A549 (cell line): ENCODE data around the gene ITGAV. TPM values are rescaled to one million over a fixed set of nuclear protein-coding genes. Genes with fewer than 3 reads are reported as not detected.

Experiments used
- ATAC-seq, 2 experiments: fragments of 200-7000 bp in 1 of 2; fragments of >200 bp in 1 of 2; cut with Nextera tagmentation in 1 of 2; cut with Tn5 transposase in 1 of 2; 3 replicates each; pipeline versions ENCODE4 v1.8.0 to v1.9.1; 2018 to 2020; ENCODE audit warnings: mild to moderate bottlenecking in 1 of 2, moderate library complexity in 1 of 2
- CTCF ChIA-PET: fragments of 300-600 bp; sonication (Branson Sonifier 250); formaldehyde crosslinking; extraction: SDS; loops from one replicate; lab custom pipeline; 2021; ENCODE audit warnings: antibody characterized with exemption, inconsistent platforms; lab: Yijun Ruan, JAX
- POLR2A ChIA-PET: fragments of 350-600 bp; formaldehyde crosslinking; extraction: SDS; loops from one replicate; lab custom pipeline; 2021; ENCODE audit warnings: antibody characterized with exemption, inconsistent platforms; lab: Yijun Ruan, JAX
- DNase-seq, 2 experiments: peaks; one replicate each; pipeline versions ENCODE4 v3.0.0 to v3.0.0-alpha.2; 2011 to 2016; ENCODE audit warnings: low read depth in 1 of 2, low spot score in 1 of 2
- FAIRE-seq: peaks from 2 replicates; lab custom pipeline; 2011; peaks lifted over from hg19 to GRCh38; lab: Jason Lieb, UNC
- H3K27ac ChIP-seq, 2 experiments: fragments of >200 bp; sonication (Bioruptor Twin); formaldehyde crosslinking; 3 replicates each; pipeline ENCODE4 v1.5.1; 2016 to 2017
- H3K4me1 ChIP-seq: fragments of >200 bp; sonication (Bioruptor Twin); formaldehyde crosslinking; 3 replicates; pipeline ENCODE4 v1.6.1; 2016
- H3K4me2 ChIP-seq: fragments of >200 bp; sonication (Bioruptor Twin); formaldehyde crosslinking; 3 replicates; pipeline ENCODE4 v1.6.1; 2016
- H3K4me3 ChIP-seq: fragments of >200 bp; sonication (Bioruptor Twin); formaldehyde crosslinking; 3 replicates; pipeline ENCODE4 v1.5.1; 2016
- H3K9me3 ChIP-seq: fragments of >200 bp; sonication (Bioruptor Twin); formaldehyde crosslinking; 3 replicates; pipeline ENCODE4 v1.6.1; 2016
- ATOH8 ChIP-seq: fragments of 250-450 bp; sonication (Bioruptor Pico); IDR thresholded peaks from 2 replicates; pipeline ENCODE4 v1.5.0; 2020; ENCODE audit warnings: low read depth, mild to moderate bottlenecking, moderate library complexity
- CBX2 ChIP-seq: fragments of 200-600 bp; sonication (generic); IDR thresholded peaks from 2 replicates; pipeline ENCODE4 v1.6.1; 2016; ENCODE audit warnings: low read depth, mild to moderate bottlenecking, borderline replicate concordance
- CHD2 ChIP-seq: fragments of 150-350 bp; IDR thresholded peaks from 2 replicates; pipeline ENCODE4 v1.6.1; 2014; ENCODE audit warnings: low read length; ENCODE audit not compliant: partially characterized antibody
- ELK1 ChIP-seq: fragments of 150-350 bp; IDR thresholded peaks from 2 replicates; pipeline ENCODE4 v1.6.1; 2014; ENCODE audit warnings: low read depth, mild to moderate bottlenecking, low read length
- ESRRA ChIP-seq: fragments of 150-350 bp; IDR thresholded peaks from 2 replicates; pipeline ENCODE4 v1.6.1; 2014; ENCODE audit warnings: mild to moderate bottlenecking, low read length, borderline replicate concordance
- GATA3 ChIP-seq: IDR thresholded peaks from 2 replicates; pipeline ENCODE4 v1.6.1; 2012; ENCODE audit warnings: borderline replicate concordance
- HDAC2 ChIP-seq: fragments of 200-600 bp; sonication (generic); IDR thresholded peaks from 2 replicates; pipeline ENCODE4 v1.6.1; 2016
- HOXA7 ChIP-seq: fragments of 250-450 bp; sonication (Bioruptor Pico); IDR thresholded peaks from 2 replicates; pipeline ENCODE4 v1.5.0; 2020; ENCODE audit warnings: mild to moderate bottlenecking, moderate library complexity
- HOXB5 ChIP-seq: fragments of 250-450 bp; sonication (Bioruptor Pico); IDR thresholded peaks from 2 replicates; pipeline ENCODE4 v1.5.0; 2020; ENCODE audit warnings: mild to moderate bottlenecking, moderate library complexity
- MYC ChIP-seq: IDR thresholded peaks from 2 replicates; pipeline ENCODE4 v1.6.1; 2012; ENCODE audit warnings: mild to moderate bottlenecking, inconsistent platforms, low read length, improper control_type of control experiment, borderline replicate concordance
- PHF8 ChIP-seq: fragments of 200-600 bp; sonication (generic); IDR thresholded peaks from 2 replicates; pipeline ENCODE4 v1.6.1; 2016; ENCODE audit warnings: low read depth, mild to moderate bottlenecking, antibody characterized with exemption, moderate library complexity, borderline replicate concordance
- POLR2AphosphoS2 ChIP-seq: conservative IDR thresholded peaks from 2 replicates; pipeline ENCODE4 v1.6.1; 2012; ENCODE audit warnings: low read length, improper control_type of control experiment, inconsistent platforms
- REST ChIP-seq: fragments of 200-600 bp; sonication (generic); IDR thresholded peaks from 2 replicates; pipeline ENCODE4 v1.6.1; 2016; ENCODE audit warnings: antibody characterized with exemption, mild to moderate bottlenecking, moderate library complexity
- RFX5 ChIP-seq: fragments of 450-650 bp; IDR thresholded peaks from 2 replicates; pipeline ENCODE4 v1.7.1; 2014; ENCODE audit warnings: antibody characterized with exemption, mild to moderate bottlenecking, moderate library complexity
- RNF2 ChIP-seq: fragments of 200-600 bp; sonication (generic); IDR thresholded peaks from 2 replicates; pipeline ENCODE4 v1.6.1; 2016; ENCODE audit warnings: low read depth, mild to moderate bottlenecking, antibody characterized with exemption, moderate library complexity, borderline replicate concordance
- SMC3 ChIP-seq: fragments of >200 bp; sonication (Bioruptor Twin); formaldehyde crosslinking; IDR thresholded peaks from 3 replicates; pipeline ENCODE4 v1.6.1; 2018; ENCODE audit warnings: inconsistent platforms
- TFCP2L1 ChIP-seq: fragments of 250-450 bp; sonication (Bioruptor Pico); IDR thresholded peaks from 2 replicates; pipeline ENCODE4 v1.5.0; 2021; ENCODE audit warnings: mild to moderate bottlenecking
- TP53 ChIP-seq: fragments of 250-450 bp; sonication (Bioruptor Pico); IDR thresholded peaks from 2 replicates; pipeline ENCODE4 v1.5.0; 2021; ENCODE audit warnings: mild to moderate bottlenecking, moderate library complexity
- USF2 ChIP-seq: fragments of 450-650 bp; IDR thresholded peaks from 2 replicates; pipeline ENCODE4 v1.6.1; 2014; ENCODE audit warnings: antibody characterized with exemption
- ZFP36 ChIP-seq: fragments of 450-650 bp; IDR thresholded peaks from 2 replicates; pipeline ENCODE4 v1.6.1; 2014; ENCODE audit warnings: borderline replicate concordance; ENCODE audit not compliant: partially characterized antibody
- ZNF302 ChIP-seq: fragments of 250-450 bp; sonication (Bioruptor Pico); IDR thresholded peaks from 2 replicates; pipeline ENCODE4 v1.9.0; 2021; ENCODE audit warnings: inconsistent platforms, mild to moderate bottlenecking, moderate library complexity
- WGBS: methylation state at CpG from one replicate; pipeline ENCODE4 v1.1.6; 2017; ENCODE audit errors: missing lambda C conversion rate; 5-methylcytosine and 5-hydroxymethylcytosine counted together
- polyA plus RNA-seq, 4 experiments: library from polyadenylated mRNA; depleted of rRNA in 3 of 4; stranded (reverse); fragments of >200 nt; fragmentation: RNase III in 1 of 4; extraction: RNeasy Plus Mini Kit Qiagen cat#74134 plus additional on column Dnase treatment in 1 of 4; gene quantifications; 2 replicates in 3 of 4; 3 replicates in 1 of 4; pipeline ENCODE4 v1.2.3, GENCODE V29; 2011 to 2017

The ITGAV gene
- polyA plus RNA-seq, 2 of the 4 experiments (the other 2 are of a cell fraction), result 93.3 to 148 TPM

GRCh38 chr2:186559370-186559769 is 30.5 kb upstream of the ITGAV start:
- DNase-seq, result no peak
- FAIRE-seq, result no peak
- no peak for ATAC-seq
- CTCF ChIA-PET, result no interaction called here
- Histone ChIP-seq H3K4me2 (no peak overlapping the region), H3K9me3 (0 out of 3 replicates have a peak, but pooled peaks cover 5% of the 10 kb centered on the region), H3K27ac (no peak overlapping the region), H3K4me1 (peaks cover 25% of the 10 kb centered on the region), H3K4me3 (no peak overlapping the region)
- POLR2A ChIA-PET, result interaction anchor here (1.7 kb wide), 1 partner anchor 30 kb away, joined by 4 read pairs; the partner anchor contains the start of gene ITGAV
- no peak for TF ChIP-seq HOXA7 (CRISPR knock-in tag)
- TF ChIP-seq GATA3, result no peak
- no peak for TF ChIP-seq ELK1
- no peak for TF ChIP-seq CHD2
- TF ChIP-seq REST, result no peak
- no peak for TF ChIP-seq CBX2
- no peak for TF ChIP-seq SMC3
- no peak for TF ChIP-seq ZNF302
- no peak for TF ChIP-seq TFCP2L1 (CRISPR knock-in tag)
- no peak for TF ChIP-seq MYC
- TF ChIP-seq RNF2, result no peak
- TF ChIP-seq RFX5, result no peak
- TF ChIP-seq HOXB5 (CRISPR knock-in tag), result no peak
- no peak for TF ChIP-seq USF2
- no peak for TF ChIP-seq HDAC2

GRCh38 chr2:186559848-186560247 is 30.0 kb upstream of the ITGAV start:
- Histone ChIP-seq H3K27ac (no peak overlapping the region), H3K9me3 (0 out of 3 replicates have a peak, but pooled peaks cover 5% of the 10 kb centered on the region), H3K4me1 (peaks cover 20% of the 10 kb centered on the region), H3K4me3 (no peak overlapping the region), H3K4me2 (no peak overlapping the region)
- ATAC-seq, result no peak
- FAIRE-seq, result no peak
- no peak for TF ChIP-seq PHF8
- TF ChIP-seq HOXB5 (CRISPR knock-in tag), result no peak
- TF ChIP-seq USF2, result no peak
- no peak for TF ChIP-seq ESRRA
- no peak for TF ChIP-seq MYC
- TF ChIP-seq CBX2, result no peak
- no peak for TF ChIP-seq ELK1
- TF ChIP-seq ZFP36, result no peak
- TF ChIP-seq HDAC2, result no peak
- no peak for TF ChIP-seq HOXA7 (CRISPR knock-in tag)
- TF ChIP-seq POLR2AphosphoS2, result no peak
- no peak for TF ChIP-seq TP53 (CRISPR knock-in tag)
- TF ChIP-seq ATOH8, result no peak
- no peak for DNase-seq
- CTCF ChIA-PET, result interaction anchor here (0.5 kb wide), 1 partner anchor 16 kb away, joined by 3 read pairs; no protein-coding TSS in a partner anchor
- WGBS, result 56% methylated on average over 3 of the region's 3 CpGs
- POLR2A ChIA-PET, result interaction anchor here (1.7 kb wide), 1 partner anchor 30 kb away, joined by 4 read pairs; the partner anchor contains the start of gene ITGAV
